LHCN-M2 (cell line): ENCODE data around the gene PGM5. TPM values are rescaled to one million over a fixed set of nuclear protein-coding genes. Genes with fewer than 3 reads are reported as not detected.

Experiments used
- DNase-seq: peaks from one replicate; pipeline ENCODE4 v3.0.0-alpha.2; 2012; ENCODE audit warnings: low read depth
- total RNA-seq: library from RNA; depleted of rRNA; stranded (reverse); fragments of >200 nt; gene quantifications from 2 replicates; pipeline ENCODE4 v1.2.3, GENCODE V29; 2014

PGM5 gene
- total RNA-seq, 1 experiment from 2014 or later: not detected

- DNase-seq: no peak
These were observed 137.7 kb downstream of the PGM5 start for GRCh38 chr9:68493958-68494577.

- no peak for DNase-seq
These were observed 138.8 kb downstream of the PGM5 start for GRCh38 chr9:68495247-68495646.

GRCh38 chr9:68496356-68496755 lies 139.9 kb downstream of the PGM5 start:
- DNase-seq: no peak

- no peak for DNase-seq
These were observed 141.2 kb downstream of the PGM5 start for GRCh38 chr9:68497629-68498028.

- DNase-seq: no peak
These were observed 142.4 kb downstream of the PGM5 start for GRCh38 chr9:68498816-68499215.

- DNase-seq: no peak
These were observed 144.3 kb downstream of the PGM5 start for GRCh38 chr9:68500457-68501381.

- DNase-seq: no peak
These were observed 145.9 kb downstream of the PGM5 start for GRCh38 chr9:68502279-68502678.

GRCh38 chr9:68505681-68506409 lies 149.4 kb downstream of the PGM5 start:
- DNase-seq: no peak

GRCh38 chr9:68506551-68506950 lies 150.1 kb downstream of the PGM5 start:
- DNase-seq: no peak

- no peak for DNase-seq
These were observed 150.9 kb downstream of the PGM5 start for GRCh38 chr9:68507130-68507805.

- DNase-seq: no peak
These were observed 151.4 kb downstream of the PGM5 start for GRCh38 chr9:68507806-68508145.

GRCh38 chr9:68508547-68508946 lies 152.1 kb downstream of the PGM5 start:
- DNase-seq: no peak

GRCh38 chr9:68509689-68510088 lies 153.3 kb downstream of the PGM5 start:
- DNase-seq: no peak

GRCh38 chr9:68513385-68513784 lies 157.0 kb downstream of the PGM5 start:
- DNase-seq: no peak

- no peak for DNase-seq
These were observed 157.6 kb downstream of the PGM5 start for GRCh38 chr9:68513981-68514380.

GRCh38 chr9:68515326-68516017 lies 159.1 kb downstream of the PGM5 start:
- no peak for DNase-seq

- no peak for DNase-seq
These were observed 165.7 kb downstream of the PGM5 start for GRCh38 chr9:68522131-68522530.

GRCh38 chr9:68522954-68523353 lies 166.5 kb downstream of the PGM5 start:
- DNase-seq: no peak

- no peak for DNase-seq
These were observed 167.0 kb downstream of the PGM5 start for GRCh38 chr9:68523367-68523936.

GRCh38 chr9:68530618-68531017 lies 174.2 kb downstream of the PGM5 start:
- no peak for DNase-seq

- no peak for DNase-seq
These were observed 175.7 kb downstream of the PGM5 start for GRCh38 chr9:68532131-68532530.
